HCT116 (cell line): ENCODE measurements around the gene TPR.

Source experiments
- ATF3 ChIP-seq: IDR thresholded peaks from 2 replicates; pipeline ENCODE4 v1.6.1; 2012
- CTCF ChIP-seq, 3 experiments: fragments of 200-600 bp in 1 of 3; sonication (generic) in 1 of 3; IDR thresholded peaks in 2 of 3; conservative IDR thresholded peaks in 1 of 3; 2 replicates each; pipeline ENCODE4 v1.5.1; 2012 to 2017; ENCODE audit warnings: low read depth in 2 of 3, low read length in 2 of 3, antibody characterized with exemption in 1 of 3, borderline replicate concordance in 1 of 3, control low read depth in 1 of 3, mild to moderate bottlenecking in 1 of 3, mixed read lengths in 1 of 3, mixed run types in 1 of 3, moderate library complexity in 1 of 3; ENCODE audit not compliant: insufficient read depth in 1 of 3
- EGR1 ChIP-seq: IDR thresholded peaks from 2 replicates; pipeline ENCODE4 v1.6.1; 2012; ENCODE audit warnings: low read depth
- EZH2 ChIP-seq: fragments of 200-600 bp; sonication (generic); IDR thresholded peaks from 2 replicates; pipeline ENCODE4 v1.6.1; 2017; ENCODE audit warnings: antibody characterized with exemption, mixed run types
- EZH2phosphoT487 ChIP-seq: fragments of 200-600 bp; IDR thresholded peaks from 2 replicates; pipeline ENCODE4 v1.6.1; 2018; ENCODE audit warnings: antibody characterized with exemption, borderline replicate concordance
- MAX ChIP-seq: IDR thresholded peaks from 2 replicates; pipeline ENCODE4 v1.6.1; 2012
- POLR2A ChIP-seq: IDR thresholded peaks from 2 replicates; pipeline ENCODE4 v1.7.0; 2011; ENCODE audit warnings: borderline replicate concordance; ENCODE audit not compliant: insufficient read depth, insufficient read length; ENCODE audit errors: extremely low read depth
- POLR2AphosphoS5 ChIP-seq: IDR thresholded peaks from 2 replicates; pipeline ENCODE4 v1.6.1; 2011; ENCODE audit warnings: mild to moderate bottlenecking, low read depth, low read length, moderate library complexity
- SP1 ChIP-seq: IDR thresholded peaks from 2 replicates; pipeline ENCODE4 v1.6.1; 2012; ENCODE audit warnings: low read depth

GRCh38 chr1:186424539-186424938 is 49.5 kb upstream of the TPR start:
- TF ChIP-seq ATF3: no peak
- TF ChIP-seq EZH2phosphoT487: no peak
- no peak for TF ChIP-seq EZH2
- TF ChIP-seq SP1: no peak
- no peak for TF ChIP-seq POLR2AphosphoS5
- TF ChIP-seq CTCF (IDR thresholded peaks at IDR 0.05 in 2 of 3, conservative IDR thresholded peaks at IDR 0.05 in 1 of 3; ENCODE audit: borderline replicate concordance in 1 of 3, insufficient read depth in 1 of 3, low read depth in 2 of 3, low read length in 2 of 3): no peak
- no peak for TF ChIP-seq MAX
- no peak for TF ChIP-seq POLR2A
- no peak for TF ChIP-seq EGR1
